ENCODE data around the gene ZFP57.

GRCh38 chr6:29656157-29656556 is 24.8 kb downstream of the ZFP57 start:
- TF ChIP-seq CTCF (IDR thresholded peaks at IDR 0.05) (no peak), EP300 (IDR thresholded peaks at IDR 0.05) (no peak)

Measured in tibial nerve (tissue), 4 donors.